HG02610 (cell line): ENCODE results near the gene TC2N.
"Not testable (repeated sequence)": the region's sequence is repeated elsewhere in the genome, so short reads cannot be mapped to it uniquely, and the experiment has no call there.

ENCODE experiments used
- ATAC-seq: cut with Tn5 transposase; IDR thresholded peaks from one replicate; pipeline ENCODE4 v1.9.1; 2021; ENCODE audit warnings: mild to moderate bottlenecking, moderate library complexity; ENCODE audit not compliant: unreplicated experiment

Gene TC2N

GRCh38 chr14:91755570-91756295, 111.6 kb downstream of the TC2N start:
- ATAC-seq: no peak

GRCh38 chr14:91754819-91755218, 112.5 kb downstream of the TC2N start:
- ATAC-seq: no peak

GRCh38 chr14:91754185-91754584, 113.2 kb downstream of the TC2N start:
- no peak for ATAC-seq

- no peak for ATAC-seq
These were observed 113.7 kb downstream of the TC2N start for GRCh38 chr14:91753501-91754128.

GRCh38 chr14:91752961-91753360, 114.4 kb downstream of the TC2N start:
- no peak for ATAC-seq

- no peak for ATAC-seq
These were observed 115.6 kb downstream of the TC2N start for GRCh38 chr14:91751719-91752118.

GRCh38 chr14:91750634-91751198, 116.6 kb downstream of the TC2N start:
- no peak for ATAC-seq

- ATAC-seq: no peak
These were observed 117.5 kb downstream of the TC2N start for GRCh38 chr14:91749868-91750267.

GRCh38 chr14:91748049-91748448, 119.3 kb downstream of the TC2N start:
- no peak for ATAC-seq

DNA sequence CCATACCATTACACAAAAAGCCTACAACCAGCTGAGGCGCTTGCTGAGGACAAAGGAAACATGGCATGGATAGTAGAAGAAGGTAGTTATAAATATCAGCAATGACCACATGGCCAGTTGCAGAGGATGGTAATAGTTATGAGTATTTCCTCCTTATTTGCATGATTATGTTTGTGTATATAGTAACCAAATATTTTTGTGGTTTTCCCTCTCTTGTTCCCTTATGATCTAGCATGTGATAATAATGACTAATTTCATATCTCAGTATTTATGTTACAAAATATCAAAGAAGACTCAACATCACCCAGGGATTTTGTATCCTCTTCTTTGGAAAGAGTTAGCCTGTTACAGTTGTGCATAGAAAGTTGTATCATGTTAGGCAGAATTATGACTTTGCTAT, 122.0 kb downstream of the TC2N start:
- ATAC-seq: no peak

- no peak for ATAC-seq
These were observed 123.3 kb downstream of the TC2N start for GRCh38 chr14:91744068-91744480.

DNA sequence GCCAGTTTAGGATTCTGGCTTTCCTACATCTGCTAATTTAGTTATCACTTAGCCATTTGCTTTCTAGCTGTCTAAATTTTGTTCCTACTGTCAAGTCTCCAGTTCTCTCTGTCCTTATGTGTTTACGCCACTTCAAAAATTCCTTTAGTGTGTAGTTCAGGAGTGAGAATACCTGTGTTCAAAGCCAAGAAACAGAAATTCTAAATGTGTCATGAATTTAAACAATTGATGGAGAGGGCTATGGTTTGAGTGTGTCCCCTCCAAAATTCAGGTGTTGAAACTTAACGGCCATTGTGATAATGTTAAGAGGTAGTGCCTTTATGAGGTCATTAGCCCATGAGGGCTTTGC, 124.1 kb downstream of the TC2N start:
- ATAC-seq: no peak

DNA sequence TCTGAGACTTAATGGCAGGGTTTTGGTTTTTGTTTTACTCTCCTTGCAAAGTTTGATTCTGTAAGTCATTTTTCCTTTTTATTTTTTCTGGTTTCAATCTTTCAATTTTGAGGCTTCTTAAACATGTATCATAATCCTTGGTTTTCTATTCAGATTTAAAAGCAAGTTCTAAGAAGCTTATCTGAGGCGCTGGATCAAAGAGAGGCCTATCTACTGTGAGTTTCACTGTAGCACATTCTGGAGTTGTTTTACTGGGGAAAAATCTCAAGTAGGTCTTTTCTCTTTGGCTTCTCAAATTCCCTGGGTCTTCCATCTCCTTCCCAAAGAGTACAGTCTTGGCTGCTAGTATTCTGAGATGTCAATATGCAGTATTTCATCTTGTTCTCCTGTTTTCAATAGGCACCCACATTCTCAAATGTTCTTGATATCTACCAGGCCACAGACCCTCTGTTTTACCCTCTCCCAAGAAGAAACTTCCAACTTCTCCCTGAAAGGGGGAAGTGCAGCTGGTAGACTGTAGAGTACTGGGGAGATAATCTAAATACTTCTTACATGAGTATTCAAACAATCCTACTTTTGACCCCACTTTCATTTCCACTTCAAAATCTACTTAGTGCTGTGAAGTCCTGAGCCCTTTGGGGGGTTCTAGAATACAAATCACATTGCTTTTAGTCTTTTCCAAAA, 124.6 kb downstream of the TC2N start:
- ATAC-seq: no peak

DNA sequence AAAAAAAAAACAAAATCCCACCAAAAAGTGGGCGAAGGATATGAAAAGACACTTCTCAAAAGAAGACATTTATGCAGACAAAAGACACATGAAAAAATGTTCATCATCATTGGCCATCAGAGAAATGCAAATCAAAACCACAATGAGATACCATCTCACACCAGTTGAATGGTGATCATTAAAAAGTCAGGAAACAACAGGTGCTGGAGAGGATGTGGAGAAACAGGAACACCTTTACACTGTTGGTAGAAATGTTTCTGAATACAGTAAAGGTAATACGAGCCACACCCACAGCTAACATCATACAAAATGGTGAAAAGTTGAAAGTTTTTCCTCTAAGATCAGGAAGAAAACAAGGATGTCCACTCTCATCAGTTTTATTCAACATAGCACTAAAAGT, 127.5 kb downstream of the TC2N start:
- ATAC-seq: not testable (repeated sequence)

DNA sequence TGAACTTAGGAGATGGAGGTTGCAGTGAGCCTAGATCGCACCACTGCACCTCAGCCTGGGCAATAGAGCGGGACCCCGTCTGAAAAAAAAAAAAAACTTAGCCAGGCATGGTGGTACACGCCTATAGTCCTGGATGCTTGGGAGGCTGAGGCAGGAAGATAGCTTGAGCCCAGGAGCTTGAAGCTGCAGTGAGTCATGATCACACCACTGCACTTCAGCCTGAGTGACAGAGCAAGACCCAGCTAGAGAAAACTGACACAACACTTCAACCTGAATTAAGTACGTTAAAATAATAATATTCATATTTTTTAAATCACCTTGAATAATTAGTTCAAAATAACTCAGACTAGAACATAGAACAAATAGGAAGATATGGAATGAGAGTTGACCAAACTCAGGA, 129.7 kb downstream of the TC2N start:
- no peak for ATAC-seq

- ATAC-seq: no peak
These were observed 134.4 kb downstream of the TC2N start for GRCh38 chr14:91732859-91733477.

- no peak for ATAC-seq
These were observed 134.9 kb downstream of the TC2N start for GRCh38 chr14:91732439-91732838.

DNA sequence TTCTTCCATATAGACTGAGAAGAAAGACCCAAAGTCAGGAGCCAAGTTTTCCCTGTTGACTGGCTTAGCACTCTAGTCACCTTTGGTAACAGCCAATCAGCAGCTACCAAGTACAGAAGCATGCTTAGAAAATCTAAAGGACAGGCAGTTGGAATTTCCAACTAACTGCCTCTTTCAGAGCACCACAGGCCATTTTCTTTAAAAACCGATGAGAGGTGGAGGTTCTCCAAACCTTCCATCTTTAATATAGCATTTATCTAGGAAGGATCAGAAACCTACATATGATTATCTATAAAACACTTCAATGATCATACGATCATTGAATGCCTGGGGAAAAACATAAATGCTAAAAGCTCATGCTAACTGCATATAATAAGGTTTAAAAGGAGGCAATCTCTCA, 135.3 kb downstream of the TC2N start, which contains the start of gene CATSPERB:
TSS of gene CATSPERB (minus strand) at position 101 of the 400 bp plus-strand sequence. CDS start 2,607 bp downstream, outside the sequence.
- ATAC-seq: no peak

DNA sequence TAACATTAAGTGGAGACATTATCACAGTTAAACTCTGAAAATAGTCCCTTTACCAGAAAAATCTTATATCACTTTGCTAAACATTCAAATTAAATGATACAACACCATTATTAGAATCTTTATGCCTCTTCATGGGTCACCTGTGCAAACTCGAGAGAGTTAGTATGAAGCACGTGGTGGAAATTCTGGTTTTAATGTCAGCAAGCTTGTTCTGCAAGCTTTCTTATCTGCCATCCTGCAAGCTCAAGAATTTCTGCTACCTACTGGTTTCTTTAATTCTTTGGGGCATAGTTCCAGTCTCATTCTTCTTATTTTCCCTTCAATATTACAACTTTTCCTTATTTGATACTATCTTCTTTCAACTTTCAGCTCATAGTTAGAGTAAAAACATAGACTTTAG, 136.3 kb downstream of the TC2N start:
- no peak for ATAC-seq

DNA sequence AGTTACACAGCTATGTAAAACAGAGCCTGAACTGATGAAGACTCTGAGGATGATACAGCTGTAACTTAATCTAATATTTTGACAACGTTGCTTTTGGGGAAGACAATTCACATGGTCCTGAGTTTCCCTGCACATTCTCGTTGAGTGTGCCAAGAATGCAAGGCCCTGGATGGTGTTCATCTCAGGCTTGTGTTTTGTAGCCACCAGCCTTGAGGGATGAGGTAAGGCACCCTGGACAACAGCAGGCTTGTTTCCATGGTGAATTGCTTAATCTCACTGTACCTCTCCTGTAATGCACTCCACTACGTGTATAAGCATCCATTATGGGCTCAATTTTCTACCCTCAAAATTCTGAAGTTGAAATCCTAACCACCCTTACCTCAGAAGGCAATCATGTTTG, 137.6 kb downstream of the TC2N start:
- ATAC-seq: no peak
